Fibroblast of skin of abdomen (primary cell): ENCODE results near the gene HDAC7. TPM values are rescaled to one million over a fixed set of nuclear protein-coding genes. Genes with fewer than 3 reads are reported as not detected.

ENCODE experiments used
- DNase-seq: peaks from one replicate; pipeline ENCODE4 v3.0.0-alpha.2; 2013
- polyA plus RNA-seq, 2 experiments: library from polyadenylated mRNA; unstranded; fragments of 120-200 nt; gene quantifications; one replicate each; pipeline ENCODE4 v1.2.1, GENCODE V29; 2013; ENCODE audit not compliant: insufficient read length in 2 of 2

The HDAC7 gene
- polyA plus RNA-seq (2013, experiment 1 of 2; ENCODE audit: insufficient read length), result 109 TPM
- 108 TPM for polyA plus RNA-seq (2013, experiment 2 of 2; ENCODE audit: insufficient read length)

- peak; percentile 90 for DNase-seq
Observed at GRCh38 chr12:47819896-47820630, at the start of gene HDAC7. Gene HDAC7, minus strand, starts transcription at chr12:47819903. Its CDS starts 118 bp downstream, at chr12:47819785.

- no peak for DNase-seq
Observed at GRCh38 chr12:47868552-47869031, 48.9 kb upstream of the HDAC7 start.

GRCh38 chr12:47868041-47868440 lies 48.3 kb upstream of the HDAC7 start:
- no peak for DNase-seq

- peak; percentile 91 for DNase-seq
Observed at GRCh38 chr12:47867495-47867941, 47.8 kb upstream of the HDAC7 start.

GRCh38 chr12:47864646-47865235 lies 45.0 kb upstream of the HDAC7 start:
- no peak for DNase-seq

GRCh38 chr12:47863985-47864384 lies 44.3 kb upstream of the HDAC7 start:
- no peak for DNase-seq

- no peak for DNase-seq
Observed at GRCh38 chr12:47863467-47863866, 43.8 kb upstream of the HDAC7 start.

GRCh38 chr12:47862881-47863280 lies 43.2 kb upstream of the HDAC7 start:
- no peak for DNase-seq

GRCh38 chr12:47862167-47862750 lies 42.6 kb upstream of the HDAC7 start:
- no peak for DNase-seq

- DNase-seq, result no peak
Observed at GRCh38 chr12:47860873-47861272, 41.2 kb upstream of the HDAC7 start.

- DNase-seq, result no peak
Observed at GRCh38 chr12:47860279-47860841, 40.7 kb upstream of the HDAC7 start.

GRCh38 chr12:47858511-47859266 lies 39.0 kb upstream of the HDAC7 start:
- no peak for DNase-seq

- no peak for DNase-seq
Observed at GRCh38 chr12:47856721-47857575, 37.2 kb upstream of the HDAC7 start.

GRCh38 chr12:47856094-47856493 lies 36.4 kb upstream of the HDAC7 start:
- DNase-seq, result no peak

GRCh38 chr12:47855502-47855901 lies 35.8 kb upstream of the HDAC7 start:
- DNase-seq, result no peak

- DNase-seq, result no peak
Observed at GRCh38 chr12:47854531-47854930, 34.8 kb upstream of the HDAC7 start.

GRCh38 chr12:47852096-47852571 lies 32.4 kb upstream of the HDAC7 start:
- DNase-seq, result no peak

GRCh38 chr12:47851303-47851952 lies 31.7 kb upstream of the HDAC7 start:
- no peak for DNase-seq

- peak; percentile 35 for DNase-seq
Observed at GRCh38 chr12:47850153-47851084, 30.7 kb upstream of the HDAC7 start.

GRCh38 chr12:47849261-47849660 lies 29.6 kb upstream of the HDAC7 start:
- no peak for DNase-seq
